H9 (cell line): ENCODE measurements around the gene PRPF8. TPM values are rescaled to one million over a fixed set of nuclear protein-coding genes. Genes with fewer than 3 reads are reported as not detected.

Source experiments
- DNase-seq: peaks from one replicate; pipeline ENCODE4 v3.0.0-alpha.2; 2017
- H2AFZ ChIP-seq: one replicate; pipeline ENCODE4 v1.6.1; 2013; ENCODE audit warnings: mild to moderate bottlenecking, low read length, control low read depth, moderate library complexity
- H2AK5ac ChIP-seq: 2 replicates; pipeline ENCODE4 v1.6.1; 2013; ENCODE audit warnings: low read length, control low read depth, mixed read lengths; ENCODE audit not compliant: insufficient read length
- H2BK120ac ChIP-seq: one replicate; pipeline ENCODE4 v1.6.1; 2013; ENCODE audit warnings: low read depth, mild to moderate bottlenecking, low read length, control low read depth, inconsistent platforms; ENCODE audit not compliant: poor library complexity, severe bottlenecking
- H2BK12ac ChIP-seq: 2 replicates; pipeline ENCODE4 v1.6.1; 2013; ENCODE audit warnings: low read length, control low read depth, mixed read lengths, low read depth; ENCODE audit not compliant: insufficient read length
- H2BK15ac ChIP-seq: 2 replicates; pipeline ENCODE4 v1.6.1; 2013; ENCODE audit warnings: low read depth, low read length, control low read depth
- H2BK20ac ChIP-seq: one replicate; pipeline ENCODE4 v1.6.1; 2013; ENCODE audit warnings: low read depth, mild to moderate bottlenecking, low read length, control low read depth, inconsistent platforms; ENCODE audit not compliant: poor library complexity, severe bottlenecking
- H2BK5ac ChIP-seq: 2 replicates; pipeline ENCODE4 v1.6.1; 2013; ENCODE audit warnings: low read length, control low read depth, mixed read lengths; ENCODE audit not compliant: insufficient read length
- H3K14ac ChIP-seq: 2 replicates; pipeline ENCODE4 v1.6.1; 2013; ENCODE audit warnings: low read length, control low read depth; ENCODE audit not compliant: insufficient read depth
- H3K18ac ChIP-seq: 2 replicates; pipeline ENCODE4 v1.6.1; 2013; ENCODE audit warnings: low read depth, mild to moderate bottlenecking, mixed read lengths, low read length, control low read depth; ENCODE audit not compliant: insufficient read length
- H3K23ac ChIP-seq: 2 replicates; pipeline ENCODE4 v1.6.1; 2013; ENCODE audit warnings: low read length, control low read depth, mixed read lengths, low read depth; ENCODE audit not compliant: insufficient read length
- H3K23me2 ChIP-seq: 2 replicates; pipeline ENCODE4 v1.6.1; 2013; ENCODE audit warnings: low read depth, mild to moderate bottlenecking, mixed read lengths, low read length, control low read depth; ENCODE audit not compliant: insufficient read length, poor library complexity, severe bottlenecking
- H3K27ac ChIP-seq: 2 replicates; pipeline ENCODE4 v1.5.1; 2013; ENCODE audit warnings: low read length, control low read depth, mixed read lengths, low read depth; ENCODE audit not compliant: insufficient read length
- H3K27me3 ChIP-seq: 2 replicates; pipeline ENCODE4 v1.6.1; 2013; ENCODE audit warnings: low read length, control low read depth, inconsistent platforms; ENCODE audit not compliant: insufficient read depth
- H3K4ac ChIP-seq: 2 replicates; pipeline ENCODE4 v1.6.1; 2013; ENCODE audit warnings: low read depth, mild to moderate bottlenecking, control low read depth, inconsistent platforms, low read length, moderate library complexity
- H3K4me1 ChIP-seq: 2 replicates; pipeline ENCODE4 v1.6.1; 2013; ENCODE audit warnings: low read length, control low read depth, inconsistent platforms; ENCODE audit not compliant: insufficient read depth
- H3K4me2 ChIP-seq: 2 replicates; pipeline ENCODE4 v1.6.1; 2013; ENCODE audit warnings: low read length, control low read depth, mixed read lengths; ENCODE audit not compliant: insufficient read length, insufficient read depth
- H3K56ac ChIP-seq: 2 replicates; pipeline ENCODE4 v1.6.1; 2013; ENCODE audit warnings: low read depth, mild to moderate bottlenecking, mixed read lengths, low read length, control low read depth; ENCODE audit not compliant: insufficient read length
- H3K79me1 ChIP-seq: 2 replicates; pipeline ENCODE4 v1.6.1; 2013; ENCODE audit warnings: low read depth, mild to moderate bottlenecking, moderate library complexity, low read length, control low read depth, inconsistent platforms; ENCODE audit not compliant: insufficient read depth, poor library complexity, severe bottlenecking
- H3K79me2 ChIP-seq: 2 replicates; pipeline ENCODE4 v1.6.1; 2013; ENCODE audit warnings: low read length, control low read depth, inconsistent platforms; ENCODE audit not compliant: insufficient read depth
- H3K9ac ChIP-seq: 2 replicates; pipeline ENCODE4 v1.6.1; 2013; ENCODE audit warnings: low read length, control low read depth, mixed read lengths; ENCODE audit not compliant: insufficient read length; ENCODE audit errors: extremely low read depth
- H3K9me3 ChIP-seq: one replicate; pipeline ENCODE4 v1.6.1; 2013; ENCODE audit warnings: low read depth, low read length, inconsistent platforms; ENCODE audit not compliant: control insufficient read depth
- H3T11ph ChIP-seq: one replicate; pipeline ENCODE4 v1.6.1; 2013; ENCODE audit warnings: mild to moderate bottlenecking, low read length, control low read depth, inconsistent platforms
- H4K20me1 ChIP-seq: one replicate; pipeline ENCODE4 v1.6.1; 2013; ENCODE audit not compliant: control insufficient read depth, insufficient read length, insufficient read depth
- H4K5ac ChIP-seq: 2 replicates; pipeline ENCODE4 v1.6.1; 2013; ENCODE audit warnings: low read depth, mild to moderate bottlenecking, mixed read lengths, low read length, control low read depth; ENCODE audit not compliant: insufficient read length
- H4K8ac ChIP-seq: replicated peaks from 2 replicates; pipeline ENCODE4 v1.6.1; 2013; ENCODE audit warnings: low read length, control low read depth, mixed read lengths, low read depth; ENCODE audit not compliant: insufficient read length
- H4K91ac ChIP-seq: 2 replicates; pipeline ENCODE4 v1.6.1; 2013; ENCODE audit warnings: low read depth, mild to moderate bottlenecking, moderate library complexity, mixed read lengths, low read length, control low read depth; ENCODE audit not compliant: insufficient read length
- H3K27ac Mint-ChIP-seq, 3 experiments: 2 replicates in 2 of 3; 3 replicates in 1 of 3; pipeline ENCODE4 v1.8.0; 2020 to 2021; ENCODE audit warnings: mixed read lengths in 3 of 3, mild to moderate bottlenecking in 1 of 3, moderate library complexity in 1 of 3
- H3K27me3 Mint-ChIP-seq: 2 replicates; pipeline ENCODE4 v1.8.0; 2021; ENCODE audit warnings: low read depth, mild to moderate bottlenecking, moderate library complexity, mixed read lengths
- H3K36me3 Mint-ChIP-seq, 3 experiments: 2 replicates in 2 of 3; 3 replicates in 1 of 3; pipeline ENCODE4 v1.8.0; 2020 to 2021; ENCODE audit warnings: low read depth in 3 of 3, mixed read lengths in 3 of 3; ENCODE audit not compliant: insufficient read depth in 1 of 3
- H3K4me1 Mint-ChIP-seq, 2 experiments: 2 replicates each; pipeline ENCODE4 v1.8.0; 2020; ENCODE audit warnings: mixed read lengths in 2 of 2
- H3K4me3 Mint-ChIP-seq, 2 experiments: 2 replicates in 1 of 2; 3 replicates in 1 of 2; pipeline ENCODE4 v1.8.0; 2020 to 2021; ENCODE audit warnings: mild to moderate bottlenecking in 2 of 2, mixed read lengths in 2 of 2, moderate library complexity in 1 of 2
- H3K9me3 Mint-ChIP-seq, 2 experiments: 2 replicates in 1 of 2; 3 replicates in 1 of 2; pipeline ENCODE4 v1.8.0; 2020; ENCODE audit warnings: mild to moderate bottlenecking in 2 of 2, mixed read lengths in 2 of 2, moderate library complexity in 1 of 2
- WGBS: extraction: QIAGEN DNeasy Blood & Tissue Kit; methylation state at CpG from one replicate; pipeline ENCODE4 v1.1.7; 2013; ENCODE audit warnings: missing lambda C conversion rate, low lambda C conversion rate, mixed read lengths; ENCODE audit not compliant: insufficient read length; ENCODE audit errors: extremely low coverage; 5-methylcytosine and 5-hydroxymethylcytosine counted together
- total RNA-seq: library from RNA; stranded (reverse); gene quantifications from 2 replicates; pipeline ENCODE4 v1.2.1, GENCODE V29; 2021
- TF ChIP-seq, protein P1 (sequence below): fragments of 200-600 bp; sonication (generic); conservative IDR thresholded peaks from 3 replicates; pipeline ENCODE4 v1.8.0; 2021; ENCODE audit warnings: antibody characterized with exemption, mild to moderate bottlenecking

PRPF8 gene
- total RNA-seq, 1 experiment from 2014 or later: 408 TPM

DNA sequence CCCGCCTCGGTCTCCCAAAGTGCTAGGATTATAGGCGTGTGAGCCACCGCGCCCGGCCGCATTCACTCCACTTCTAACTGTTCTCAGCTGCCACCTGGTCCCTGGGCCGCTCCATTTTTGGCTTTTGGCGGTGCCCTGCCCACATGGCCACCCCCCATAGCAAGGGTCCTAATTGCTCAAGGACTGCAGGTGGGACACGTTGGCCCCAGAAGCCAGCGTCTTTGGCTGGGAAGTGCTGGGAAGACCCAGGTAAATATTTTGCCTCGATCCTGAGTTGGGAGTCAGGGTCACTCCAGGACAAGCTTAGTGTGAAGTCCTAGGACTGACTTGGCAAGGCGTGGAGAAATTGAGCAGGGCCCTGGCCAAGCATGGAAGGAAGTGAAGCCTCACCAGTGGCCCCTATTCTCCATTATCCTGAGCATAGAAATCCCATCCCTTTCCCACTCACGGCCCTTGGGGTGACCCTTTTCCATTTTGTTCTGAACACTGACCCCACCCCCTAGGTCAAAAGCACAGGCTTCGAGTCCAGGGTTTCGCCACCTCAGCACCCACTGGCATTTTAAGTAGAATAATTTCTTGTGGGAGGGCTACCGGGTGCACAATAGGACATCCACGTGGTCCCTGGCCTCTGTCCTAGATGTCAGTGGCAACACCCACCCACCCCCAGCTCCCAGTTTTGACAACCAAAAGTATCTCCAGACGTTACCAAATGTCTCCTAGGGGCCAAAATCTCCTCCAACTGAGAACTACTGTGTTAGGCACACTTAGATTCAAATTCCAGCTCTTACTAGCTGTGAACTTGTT lies 33.9 kb upstream of the PRPF8 start:
- Histone ChIP-seq H3K79me2 (no peaks in the 10 kb centered on the region), H3K56ac (no peak overlapping the region), H2AK5ac (no peak overlapping the region), H3K27me3 (no peaks in the 10 kb centered on the region), H3K79me1 (no peaks in the 10 kb centered on the region), H3K9ac (no peak overlapping the region), H4K8ac (no peak overlapping the region), H4K5ac (no peak overlapping the region), H3T11ph (no peak overlapping the region), H3K23me2 (peaks cover 22% of the 10 kb centered on the region), H2BK120ac (no peak overlapping the region), H2BK12ac (peak overlapping the region; percentile 12), H3K4me2 (no peak overlapping the region), H2BK5ac (no peak overlapping the region), H3K23ac (no peak overlapping the region), H4K91ac (no peak overlapping the region), H3K4ac (no peak overlapping the region), H2AFZ (no peak overlapping the region), H2BK20ac (no peak overlapping the region), H3K9me3 (no peaks in the 10 kb centered on the region), H3K14ac (no peak overlapping the region), H4K20me1 (no peaks in the 10 kb centered on the region), H2BK15ac (no peak overlapping the region), H3K4me1 (peaks cover 1% of the 10 kb centered on the region; the same call in 1 of the 2 replicates), H3K18ac (no peak overlapping the region), H3K27ac (no peak overlapping the region)
- Mint-ChIP-seq H3K4me1 (peaks cover 18 to 24% of the 10 kb centered on the region in 2 experiments), H3K9me3 (no peaks in the 10 kb centered on the region; a peak in 1 of 5 replicates), H3K27me3 (peaks cover 2% of the 10 kb centered on the region; the same call in 1 of the 2 replicates), H3K27ac (peak overlapping the region; percentile 55 to 100 (median 77); a peak in 3 of 7 replicates), H3K4me3 (peak overlapping the region; percentile 88 to 94), H3K36me3 (peaks cover 0 to 2% (median 0%) of the 10 kb centered on the region in 3 experiments; a peak in 2 of 7 replicates)
- peak; percentile 27 for DNase-seq
- TF ChIP-seq, protein P1, sequence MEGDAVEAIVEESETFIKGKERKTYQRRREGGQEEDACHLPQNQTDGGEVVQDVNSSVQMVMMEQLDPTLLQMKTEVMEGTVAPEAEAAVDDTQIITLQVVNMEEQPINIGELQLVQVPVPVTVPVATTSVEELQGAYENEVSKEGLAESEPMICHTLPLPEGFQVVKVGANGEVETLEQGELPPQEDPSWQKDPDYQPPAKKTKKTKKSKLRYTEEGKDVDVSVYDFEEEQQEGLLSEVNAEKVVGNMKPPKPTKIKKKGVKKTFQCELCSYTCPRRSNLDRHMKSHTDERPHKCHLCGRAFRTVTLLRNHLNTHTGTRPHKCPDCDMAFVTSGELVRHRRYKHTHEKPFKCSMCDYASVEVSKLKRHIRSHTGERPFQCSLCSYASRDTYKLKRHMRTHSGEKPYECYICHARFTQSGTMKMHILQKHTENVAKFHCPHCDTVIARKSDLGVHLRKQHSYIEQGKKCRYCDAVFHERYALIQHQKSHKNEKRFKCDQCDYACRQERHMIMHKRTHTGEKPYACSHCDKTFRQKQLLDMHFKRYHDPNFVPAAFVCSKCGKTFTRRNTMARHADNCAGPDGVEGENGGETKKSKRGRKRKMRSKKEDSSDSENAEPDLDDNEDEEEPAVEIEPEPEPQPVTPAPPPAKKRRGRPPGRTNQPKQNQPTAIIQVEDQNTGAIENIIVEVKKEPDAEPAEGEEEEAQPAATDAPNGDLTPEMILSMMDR: no peak
- no CpG with 5 or more reads among the region's 19 CpGs for WGBS
